ENCODE measurements around the gene CACNB1.

CACNB1 gene

GRCh38 chr17:39225959-39226683, 28.7 kb upstream of the CACNB1 start:
- peak; percentile 23 to 63 for DNase-seq (ENCODE audit: low read depth in 2 of 2)

GRCh38 chr17:39225308-39225958, 28.0 kb upstream of the CACNB1 start, which contains the start of gene STAC2:
Gene STAC2 (minus strand): TSS chr17:39225945. CDS start chr17:39225502, 443 bp downstream.
- no peak for DNase-seq (ENCODE audit: low read depth in 2 of 2)

- DNase-seq (ENCODE audit: low read depth in 2 of 2): no peak
These were observed 27.4 kb upstream of the CACNB1 start for GRCh38 chr17:39224778-39225307.

GRCh38 chr17:39223907-39224777, 26.7 kb upstream of the CACNB1 start:
- no peak for DNase-seq (ENCODE audit: low read depth in 2 of 2)

GRCh38 chr17:39222866-39223834, 25.7 kb upstream of the CACNB1 start:
- no peak for DNase-seq (ENCODE audit: low read depth in 2 of 2)

GRCh38 chr17:39222151-39222550, 24.7 kb upstream of the CACNB1 start:
- no peak for DNase-seq (ENCODE audit: low read depth in 2 of 2)

GRCh38 chr17:39221572-39221971, 24.1 kb upstream of the CACNB1 start:
- DNase-seq (ENCODE audit: low read depth in 2 of 2): no peak

- DNase-seq (ENCODE audit: low read depth in 2 of 2): no peak
These were observed 22.2 kb upstream of the CACNB1 start for GRCh38 chr17:39219647-39220154.

GRCh38 chr17:39218906-39219305, 21.4 kb upstream of the CACNB1 start:
- no peak for DNase-seq (ENCODE audit: low read depth in 2 of 2)

- no peak for DNase-seq (ENCODE audit: low read depth in 2 of 2)
These were observed 20.4 kb upstream of the CACNB1 start for GRCh38 chr17:39217734-39218369.

- no peak for DNase-seq (ENCODE audit: low read depth in 2 of 2)
These were observed 16.4 kb upstream of the CACNB1 start for GRCh38 chr17:39213852-39214251.

- DNase-seq (ENCODE audit: low read depth in 2 of 2): no peak
These were observed 15.5 kb upstream of the CACNB1 start for GRCh38 chr17:39212841-39213480.

- DNase-seq (ENCODE audit: low read depth in 2 of 2): no peak
These were observed 14.8 kb upstream of the CACNB1 start for GRCh38 chr17:39212195-39212810.

- no peak for DNase-seq (ENCODE audit: low read depth in 2 of 2)
These were observed 12.6 kb upstream of the CACNB1 start for GRCh38 chr17:39210093-39210434.

- peak; percentile 72 to 90 for DNase-seq (ENCODE audit: low read depth in 2 of 2)
These were observed 12.0 kb upstream of the CACNB1 start for GRCh38 chr17:39209317-39210092.

- no peak for DNase-seq (ENCODE audit: low read depth in 2 of 2)
These were observed 11.4 kb upstream of the CACNB1 start for GRCh38 chr17:39208893-39209292.

GRCh38 chr17:39208136-39208535, 10.7 kb upstream of the CACNB1 start:
- DNase-seq (ENCODE audit: low read depth in 2 of 2): no peak

GRCh38 chr17:39205112-39205526, 7.7 kb upstream of the CACNB1 start:
- DNase-seq (ENCODE audit: low read depth in 2 of 2): no peak

- no peak for DNase-seq (ENCODE audit: low read depth in 2 of 2)
These were observed 6.8 kb upstream of the CACNB1 start for GRCh38 chr17:39204245-39204644.
